Muscle of back (tissue), 13 donors: ENCODE data around the gene CDH11. TPM values are rescaled to one million over a fixed set of nuclear protein-coding genes. Genes with fewer than 3 reads are reported as not detected.

Experiments
- DNase-seq, 3 donors: peaks; one replicate each; pipeline versions ENCODE4 v3.0.0 to v3.0.0-alpha.2; 2013
- long read RNA-seq, 9 donors: transcript quantifications; one replicate each; lab custom pipeline, GENCODE V29; 2026
- polyA plus RNA-seq, 10 donors: library from polyadenylated mRNA; unstranded; fragments of 120-200 nt; gene quantifications; one replicate each; pipeline ENCODE4 v1.2.1, GENCODE V29; 2013; ENCODE audit not compliant: insufficient read length in 10 of 10

Gene CDH11, protein sequence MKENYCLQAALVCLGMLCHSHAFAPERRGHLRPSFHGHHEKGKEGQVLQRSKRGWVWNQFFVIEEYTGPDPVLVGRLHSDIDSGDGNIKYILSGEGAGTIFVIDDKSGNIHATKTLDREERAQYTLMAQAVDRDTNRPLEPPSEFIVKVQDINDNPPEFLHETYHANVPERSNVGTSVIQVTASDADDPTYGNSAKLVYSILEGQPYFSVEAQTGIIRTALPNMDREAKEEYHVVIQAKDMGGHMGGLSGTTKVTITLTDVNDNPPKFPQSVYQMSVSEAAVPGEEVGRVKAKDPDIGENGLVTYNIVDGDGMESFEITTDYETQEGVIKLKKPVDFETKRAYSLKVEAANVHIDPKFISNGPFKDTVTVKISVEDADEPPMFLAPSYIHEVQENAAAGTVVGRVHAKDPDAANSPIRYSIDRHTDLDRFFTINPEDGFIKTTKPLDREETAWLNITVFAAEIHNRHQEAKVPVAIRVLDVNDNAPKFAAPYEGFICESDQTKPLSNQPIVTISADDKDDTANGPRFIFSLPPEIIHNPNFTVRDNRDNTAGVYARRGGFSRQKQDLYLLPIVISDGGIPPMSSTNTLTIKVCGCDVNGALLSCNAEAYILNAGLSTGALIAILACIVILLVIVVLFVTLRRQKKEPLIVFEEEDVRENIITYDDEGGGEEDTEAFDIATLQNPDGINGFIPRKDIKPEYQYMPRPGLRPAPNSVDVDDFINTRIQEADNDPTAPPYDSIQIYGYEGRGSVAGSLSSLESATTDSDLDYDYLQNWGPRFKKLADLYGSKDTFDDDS
- 100 to 1,000 TPM in 1 of 10 donors, 10 to 100 TPM in 9; 48.7 to 120 (median 67.1) TPM for polyA plus RNA-seq
- long read RNA-seq, donor 1, full-length matches to known transcripts, result 4 of 4 reads
- long read RNA-seq, donor 1, partial matches to known transcripts, result 0 of 4 reads
- long read RNA-seq, donor 1, other reads (novel, unspliced or antisense), result 0 of 4 reads
- long read RNA-seq, donor 2, full-length matches to known transcripts, result 4 of 4 reads
- long read RNA-seq, donor 2, partial matches to known transcripts, result 0 of 4 reads
- long read RNA-seq, donor 2, other reads (novel, unspliced or antisense), result 0 of 4 reads
- long read RNA-seq, donor 3, result 0 reads
- long read RNA-seq, donor 4, full-length matches to known transcripts, result 6 of 6 reads
- long read RNA-seq, donor 4, partial matches to known transcripts, result 0 of 6 reads
- long read RNA-seq, donor 4, other reads (novel, unspliced or antisense), result 0 of 6 reads
- long read RNA-seq, donor 5, full-length matches to known transcripts, result 12 of 12 reads
- long read RNA-seq, donor 5, partial matches to known transcripts, result 0 of 12 reads
- long read RNA-seq, donor 5, other reads (novel, unspliced or antisense), result 0 of 12 reads
- long read RNA-seq, donor 6, full-length matches to known transcripts, result 11 of 11 reads
- long read RNA-seq, donor 6, partial matches to known transcripts, result 0 of 11 reads
- long read RNA-seq, donor 6, other reads (novel, unspliced or antisense), result 0 of 11 reads
- long read RNA-seq, donor 7, full-length matches to known transcripts, result 4 of 4 reads
- long read RNA-seq, donor 7, partial matches to known transcripts, result 0 of 4 reads
- long read RNA-seq, donor 7, other reads (novel, unspliced or antisense), result 0 of 4 reads
- long read RNA-seq, donor 8, full-length matches to known transcripts, result 8 of 8 reads
- long read RNA-seq, donor 8, partial matches to known transcripts, result 0 of 8 reads
- long read RNA-seq, donor 8, other reads (novel, unspliced or antisense), result 0 of 8 reads
- long read RNA-seq, donor 9, result 0 reads

GRCh38 chr16:65121870-65122723 lies at the start of gene CDH11:
Gene CDH11 (minus strand): TSS chr16:65122063. CDS start chr16:65004869, 117,194 bp downstream.
- DNase-seq, result peak; percentile 83 to 95 (median 94)

DNA sequence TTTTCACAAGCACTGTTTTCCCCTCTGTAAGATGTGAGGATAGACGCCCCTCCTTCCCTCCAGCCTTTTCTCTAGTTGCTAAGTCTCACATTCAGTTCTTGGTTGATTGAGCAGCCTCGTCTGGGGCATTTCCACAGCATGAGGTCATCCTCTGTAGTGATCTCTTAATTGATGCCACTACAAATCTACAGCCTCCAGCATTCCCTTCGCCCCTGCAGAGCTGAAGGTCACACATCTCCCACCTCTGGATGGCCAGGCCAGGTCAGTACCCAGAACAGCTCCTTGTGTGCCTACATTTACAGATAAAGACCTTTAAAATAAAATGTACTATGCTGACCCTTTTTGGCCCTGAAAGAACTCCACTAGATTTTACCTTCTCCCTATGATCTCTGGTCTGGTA lies 32.5 kb upstream of the CDH11 start:
- DNase-seq, result no peak

- no peak for DNase-seq
Observed at GRCh38 chr16:65153365-65154105, 31.7 kb upstream of the CDH11 start.

DNA sequence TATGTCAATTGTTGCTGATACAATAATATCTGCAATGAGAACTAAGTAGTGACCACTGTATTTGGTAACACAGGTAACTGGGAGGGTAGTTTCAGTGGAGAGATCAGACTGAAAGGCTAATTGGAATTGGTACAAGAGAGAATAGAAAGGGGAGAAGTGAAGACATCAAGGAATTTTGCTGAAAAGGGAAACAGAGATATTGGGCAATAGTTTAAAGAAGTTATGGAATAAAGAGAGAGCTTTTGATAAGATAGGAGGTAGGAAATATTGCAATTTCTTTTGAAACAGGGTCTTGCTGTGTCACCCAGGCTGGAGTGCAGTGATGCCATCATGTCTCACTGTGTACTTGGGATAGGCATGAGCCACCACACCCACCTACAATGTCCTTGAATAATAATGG lies 26.9 kb upstream of the CDH11 start:
- no peak for DNase-seq

GRCh38 chr16:65142276-65142675 lies 20.4 kb upstream of the CDH11 start:
- no peak for DNase-seq

GRCh38 chr16:65136681-65137080 lies 14.8 kb upstream of the CDH11 start:
- DNase-seq, result no peak

DNA sequence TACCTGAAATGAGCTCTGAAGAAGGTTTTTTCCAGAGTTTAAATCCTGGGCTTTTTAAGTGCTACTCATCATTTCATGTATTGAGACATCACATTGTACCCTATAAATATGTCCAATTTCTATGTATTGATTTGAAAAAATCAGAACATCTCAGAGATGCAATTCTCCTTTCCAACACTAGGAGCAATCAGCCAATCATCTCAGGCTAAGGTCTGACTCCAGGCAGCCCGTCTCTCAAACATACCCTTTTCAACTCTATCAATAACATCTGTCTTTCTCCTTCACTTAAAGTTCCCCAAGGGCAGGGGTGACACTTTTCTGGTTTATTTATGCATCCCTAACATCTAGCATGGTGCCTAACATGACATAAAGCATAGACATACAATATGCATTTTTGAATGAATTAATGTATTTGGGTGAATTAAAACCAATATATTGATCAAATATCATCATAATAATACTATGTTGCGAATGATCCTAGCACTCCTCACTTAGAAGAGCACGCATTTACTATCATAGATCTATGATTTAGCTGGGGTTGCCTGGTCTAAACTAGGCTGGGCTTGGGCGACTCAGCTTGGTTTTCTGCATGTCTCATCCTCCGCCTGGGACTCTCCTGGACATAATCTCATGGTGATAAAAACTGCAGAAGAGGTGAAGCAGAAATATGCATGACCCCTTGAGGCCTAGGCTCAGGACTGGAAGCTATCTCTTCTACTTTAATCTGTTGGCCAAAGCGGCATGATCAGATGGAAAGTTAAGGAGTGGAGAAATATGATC lies 5.2 kb upstream of the CDH11 start:
- DNase-seq, result no peak

GRCh38 chr16:65125871-65126270 lies 4.0 kb upstream of the CDH11 start:
- DNase-seq, result peak in 1 of 3 donors; percentile 70

- peak in 1 of 3 donors; percentile 36 for DNase-seq
Observed at GRCh38 chr16:65125322-65125721, 3.5 kb upstream of the CDH11 start.

GRCh38 chr16:65124596-65124995 lies 2.7 kb upstream of the CDH11 start:
- peak in 1 of 3 donors; percentile 35 for DNase-seq

- peak in 1 of 3 donors; percentile 36 for DNase-seq
Observed at GRCh38 chr16:65124212-65124548, 2.3 kb upstream of the CDH11 start.

DNA sequence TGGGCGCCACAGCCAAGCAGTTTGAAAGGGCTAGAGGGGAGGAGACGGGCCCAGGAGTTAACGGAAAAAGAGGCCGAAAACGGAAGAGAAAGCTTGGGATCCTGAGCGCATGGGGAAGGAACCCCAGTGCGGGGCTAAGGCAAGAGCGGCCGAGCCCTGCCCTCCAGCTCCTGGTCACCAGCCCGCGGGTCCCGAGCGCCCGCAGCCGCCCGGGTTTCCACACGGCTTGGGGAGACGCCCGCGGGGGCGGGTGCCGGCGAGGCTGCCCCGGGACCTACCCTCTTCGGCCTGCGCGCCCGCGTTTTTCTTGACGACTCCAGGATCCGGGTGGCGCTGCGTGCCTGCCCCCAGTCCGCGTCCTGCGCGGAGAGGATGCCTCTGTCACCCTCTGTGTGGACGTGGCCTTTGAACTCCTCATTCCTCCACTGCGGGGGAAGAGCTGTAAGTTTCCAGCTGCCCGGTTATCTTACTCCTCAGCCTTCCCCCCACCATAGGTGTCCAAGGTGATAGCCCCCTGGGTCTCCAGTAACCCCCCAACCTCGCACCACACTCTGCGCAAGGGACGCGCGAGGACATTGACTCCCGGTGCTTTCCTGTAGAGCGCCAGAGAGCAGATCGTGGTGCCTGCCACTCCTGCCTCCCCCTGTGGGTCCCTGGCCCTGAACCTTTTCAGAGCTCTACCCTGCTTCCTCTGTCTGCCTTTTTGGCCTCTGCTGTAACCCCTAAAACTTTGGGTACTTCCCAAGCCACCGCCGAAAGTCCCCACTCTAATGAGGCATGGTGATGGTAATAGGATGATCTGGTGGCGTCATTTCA lies 1.7 kb upstream of the CDH11 start:
- DNase-seq, result peak in 2 of 3 donors; percentile 41 to 81

DNA sequence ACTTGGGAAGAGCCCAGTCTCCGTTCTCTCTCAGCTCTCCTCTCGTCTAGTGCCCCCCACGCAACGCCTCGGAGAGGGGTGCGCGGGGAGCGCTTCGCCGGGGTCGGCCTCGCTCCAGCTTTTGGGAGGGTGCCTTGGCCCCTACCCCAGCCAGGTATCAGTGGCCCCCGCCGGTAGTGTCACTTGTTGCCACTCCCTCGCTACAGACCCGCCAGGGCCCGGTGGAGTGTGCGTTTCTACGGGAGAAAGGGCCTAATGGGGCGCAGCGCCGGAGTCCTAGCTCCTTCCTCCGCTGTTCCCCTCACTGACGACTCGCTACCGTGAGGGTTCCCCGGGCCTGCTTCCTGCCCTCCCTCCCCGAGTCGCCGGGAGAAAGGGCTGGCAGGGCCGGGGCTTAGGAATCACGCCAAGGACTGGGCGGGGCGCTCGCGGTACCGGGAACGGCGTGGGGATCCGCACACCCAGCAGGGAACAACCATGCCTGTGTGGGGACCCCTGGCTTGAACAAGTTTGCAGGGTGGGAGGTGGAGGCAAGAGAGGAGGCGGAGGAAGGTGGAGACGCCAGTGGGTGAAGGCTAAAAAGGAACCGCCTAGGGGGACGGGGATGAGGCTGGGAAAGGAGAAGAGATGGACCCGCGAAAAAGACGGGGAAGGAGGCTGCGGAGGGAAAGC lies 997 bp upstream of the CDH11 start:
- DNase-seq, result peak; percentile 62 to 94 (median 77)

DNA sequence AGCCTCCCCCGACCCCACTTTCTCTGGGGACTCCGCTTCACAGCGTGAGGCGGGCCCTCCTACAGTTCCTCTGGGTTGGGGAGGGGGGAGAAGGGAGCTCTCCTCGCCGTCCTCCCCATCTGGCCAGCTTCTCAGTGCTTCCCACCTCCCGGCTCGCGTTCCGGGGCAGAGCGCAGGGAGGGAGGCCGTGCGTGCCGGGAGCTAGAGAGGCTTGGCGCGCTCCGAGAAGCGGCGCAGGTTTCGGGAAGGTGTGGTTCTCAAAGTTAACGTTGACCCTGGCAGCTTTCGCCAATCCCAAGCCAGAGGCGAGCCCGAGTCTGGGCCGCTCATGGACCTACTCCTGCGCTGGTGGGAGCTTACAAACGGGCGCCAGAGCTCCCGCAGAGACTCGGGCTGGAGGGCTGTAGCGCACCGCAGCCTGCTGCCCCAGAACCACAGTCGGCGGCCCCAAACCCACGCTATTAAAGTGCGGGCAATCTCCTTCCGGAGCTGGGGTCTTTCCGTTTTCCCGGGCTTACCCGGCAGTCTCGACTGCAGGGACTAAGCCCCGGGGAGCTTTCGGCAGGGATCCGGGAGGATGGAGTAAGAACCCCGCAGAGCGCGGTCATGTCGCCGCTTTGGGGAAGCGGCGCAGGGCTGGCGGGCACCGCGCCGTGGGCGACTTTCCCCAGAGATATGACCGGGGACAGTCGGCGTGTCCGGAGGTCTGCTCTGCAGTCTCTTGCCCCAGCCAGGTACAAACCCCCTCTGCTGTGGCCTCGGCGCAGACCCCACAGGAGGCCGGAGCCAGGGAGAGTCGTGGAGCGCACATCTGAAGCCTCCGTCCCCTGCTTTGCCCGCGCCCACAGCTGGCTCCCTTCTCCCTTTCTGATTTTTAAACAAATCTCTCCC lies 787 bp downstream of the CDH11 start:
- DNase-seq, result peak in 2 of 3 donors; percentile 68 to 84

DNA sequence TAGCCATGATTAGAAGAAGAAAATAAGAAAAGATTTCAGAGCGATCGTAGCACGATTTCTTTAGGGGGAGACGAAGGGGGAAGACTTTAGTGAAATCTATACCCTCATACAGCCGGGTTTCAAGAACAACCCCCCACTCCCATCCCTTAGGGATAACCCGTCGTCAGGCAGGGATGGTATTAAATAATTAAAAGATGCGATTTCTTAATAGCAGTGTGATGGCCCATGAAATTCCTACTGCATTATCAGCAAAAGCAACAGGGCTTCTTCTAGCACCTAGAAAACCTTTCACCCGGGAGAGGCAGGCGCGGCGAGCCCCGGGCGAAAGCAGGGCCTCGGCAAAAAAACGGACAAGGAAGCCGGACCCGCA lies 1.4 kb downstream of the CDH11 start:
- DNase-seq, result no peak
